ENCODE results near the gene SCO1. TPM values are rescaled to one million over a fixed set of nuclear protein-coding genes. Genes with fewer than 3 reads are reported as not detected.
A peak's percentile ranks its signal among the peaks of the same experiment; 100 is the strongest.

Gene SCO1
- total RNA-seq, 4 donors from 2014 or later: 19.1 to 53.5 (median 34.6) TPM

- DNase-seq: no peak
- intact Hi-C loops (cut with DNase I; ENCODE audit: low total_unique reads) (no loop called here), in situ Hi-C loops (cut with MboI; ENCODE audit: low pct_ligation_motif_present in 1 of 4, low pct_unique_long_range_greater_than_20kb in 1 of 4, low sequenced_read_pairs in 3 of 4) (loop anchor here in 2 of 4 donors (10.0 to 25.0 kb wide), 2 partner anchors 101 to 869 kb away; no protein-coding TSS in a partner anchor)
- Histone ChIP-seq H3K4me3 (no peak overlapping the region), H3K27ac (peak overlapping the region in 1 of 4 donors; percentile 39), H3K9me3 (no peaks in the 10 kb centered on the region), H3K4me1 (peaks cover 6 to 24% (median 14%) of the 10 kb centered on the region in 4 donors), H3K27me3 (no peaks in the 10 kb centered on the region), H3K36me3 (no peaks in the 10 kb centered on the region)
- TF ChIP-seq POLR2AphosphoS5 (IDR thresholded peaks at IDR 0.05) (no peak), POLR2A (IDR thresholded peaks at IDR 0.05) (no peak), EP300 (IDR thresholded peaks at IDR 0.05; ENCODE audit: low read depth) (no peak), CTCF (IDR thresholded peaks at IDR 0.05) (no peak)
- 48 to 56% methylated on average over 6 to 8 of the region's 8 CpGs for WGBS, 2 donors (ENCODE audit: low coverage in 1 of 2)
These were observed 46.1 kb upstream of the SCO1 start for GRCh38 chr17:10743316-10744009.

- H3K36me3 ChIP-seq: no peaks in the 10 kb centered on the region
- H3K4me3 ChIP-seq: no peak overlapping the region
- no peaks in the 10 kb centered on the region for H3K9me3 ChIP-seq
- H3K4me1 ChIP-seq: peaks cover 15 to 35% (median 23%) of the 10 kb centered on the region in 4 donors
- no peak overlapping the region for H3K27ac ChIP-seq
- in situ Hi-C loops (cut with MboI; ENCODE audit: low pct_ligation_motif_present in 1 of 4, low pct_unique_long_range_greater_than_20kb in 1 of 4, low sequenced_read_pairs in 3 of 4): loop anchor here in 2 of 4 donors (10.0 to 25.0 kb wide), 2 partner anchors 102 to 870 kb away; no protein-coding TSS in a partner anchor
- H3K27me3 ChIP-seq: no peaks in the 10 kb centered on the region
- intact Hi-C loops (cut with DNase I; ENCODE audit: low total_unique reads): no loop called here
- DNase-seq: no peak
- TF ChIP-seq POLR2AphosphoS5 (IDR thresholded peaks at IDR 0.05) (no peak), CTCF (IDR thresholded peaks at IDR 0.05) (no peak), POLR2A (IDR thresholded peaks at IDR 0.05) (no peak), EP300 (IDR thresholded peaks at IDR 0.05; ENCODE audit: low read depth) (no peak)
- 88 to 100% methylated on average over 5 to 6 of the region's 6 CpGs for WGBS, 2 donors (ENCODE audit: low coverage in 1 of 2)
These were observed 45.1 kb upstream of the SCO1 start for GRCh38 chr17:10742431-10742830.

- Histone ChIP-seq H3K36me3 (no peaks in the 10 kb centered on the region), H3K27me3 (no peaks in the 10 kb centered on the region), H3K27ac (no peak overlapping the region), H3K4me3 (no peak overlapping the region), H3K9me3 (no peaks in the 10 kb centered on the region), H3K4me1 (peaks cover 15 to 39% (median 25%) of the 10 kb centered on the region in 4 donors)
- in situ Hi-C loops (cut with MboI; ENCODE audit: low pct_ligation_motif_present in 1 of 4, low pct_unique_long_range_greater_than_20kb in 1 of 4, low sequenced_read_pairs in 3 of 4): loop anchor here in 2 of 4 donors (10.0 to 25.0 kb wide), 2 partner anchors 103 to 871 kb away; no protein-coding TSS in a partner anchor
- no peak for DNase-seq
- 85 to 91% methylated on average over 2 to 10 of the region's 10 CpGs for WGBS, 2 donors (ENCODE audit: low coverage in 1 of 2)
- TF ChIP-seq POLR2A (IDR thresholded peaks at IDR 0.05): no peak
- no peak for TF ChIP-seq CTCF (IDR thresholded peaks at IDR 0.05)
- TF ChIP-seq EP300 (IDR thresholded peaks at IDR 0.05; ENCODE audit: low read depth): no peak
- no peak for TF ChIP-seq POLR2AphosphoS5 (IDR thresholded peaks at IDR 0.05)
- intact Hi-C loops (cut with DNase I; ENCODE audit: low total_unique reads): no loop called here
These were observed 44.2 kb upstream of the SCO1 start for GRCh38 chr17:10741416-10742135.

DNA sequence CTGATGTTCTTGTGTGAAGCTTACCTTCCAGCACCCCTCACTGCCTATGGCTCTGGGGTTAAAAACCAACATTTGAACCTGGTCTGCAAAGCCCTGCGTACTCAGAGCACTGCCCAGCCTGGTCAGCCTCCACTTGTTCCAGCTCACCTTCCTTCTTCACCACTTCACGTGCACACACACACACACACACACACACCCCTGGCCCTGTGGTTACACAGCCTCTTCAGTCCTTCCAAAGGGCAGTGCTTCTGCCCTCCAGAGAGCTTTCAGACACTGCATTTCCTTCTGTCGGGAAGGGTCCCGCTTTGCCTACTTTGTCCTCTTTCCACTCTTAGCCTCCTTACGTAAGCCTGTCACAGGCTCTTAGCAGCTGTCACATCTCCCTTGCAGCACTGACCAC lies 42.1 kb upstream of the SCO1 start:
- no peak for DNase-seq
- WGBS, 2 donors (ENCODE audit: low coverage in 1 of 2): 83 to 84% methylated on average over 3 to 5 of the region's 5 CpGs
- intact Hi-C loops (cut with DNase I; ENCODE audit: low total_unique reads): no loop called here

More for the DNA sequence above, 42.1 kb upstream of the SCO1 start:
- in situ Hi-C loops (cut with MboI; ENCODE audit: low pct_ligation_motif_present in 1 of 4, low pct_unique_long_range_greater_than_20kb in 1 of 4, low sequenced_read_pairs in 3 of 4): loop anchor here in 3 of 4 donors (10.0 to 25.0 kb wide), 4 partner anchors 95 to 873 kb away; partner anchors contain the start of gene PIRT (in 1 of the 3)
- Histone ChIP-seq H3K36me3 (no peaks in the 10 kb centered on the region), H3K27ac (peak overlapping the region in 1 of 4 donors; percentile 79), H3K9me3 (no peaks in the 10 kb centered on the region), H3K4me1 (peaks cover 11 to 22% (median 13%) of the 10 kb centered on the region in 4 donors), H3K27me3 (no peaks in the 10 kb centered on the region), H3K4me3 (no peak overlapping the region)
- TF ChIP-seq CTCF (IDR thresholded peaks at IDR 0.05): no peak
- no peak for TF ChIP-seq POLR2AphosphoS5 (IDR thresholded peaks at IDR 0.05)
- TF ChIP-seq POLR2A (IDR thresholded peaks at IDR 0.05): no peak
- TF ChIP-seq EP300 (IDR thresholded peaks at IDR 0.05; ENCODE audit: low read depth): no peak

Measured in transverse colon (tissue), 4 donors.